Left forelimb (tissue), 1 donor: ENCODE data around the gene MLLT10.
"Not testable (repeated sequence)": the region's sequence is repeated elsewhere in the genome, so short reads cannot be mapped to it uniquely, and the experiment has no call there.

Experiments used
- DNase-seq: peaks from one replicate; pipeline ENCODE4 v3.0.0-alpha.2; 2018; ENCODE audit warnings: low spot score

MLLT10 gene

GRCh38 chr10:21584834-21585530 is 51.0 kb downstream of the MLLT10 start:
- DNase-seq: no peak

- DNase-seq: no peak
These were observed 53.4 kb downstream of the MLLT10 start for GRCh38 chr10:21587391-21587790.

GRCh38 chr10:21588159-21588558 is 54.1 kb downstream of the MLLT10 start:
- not testable (repeated sequence) for DNase-seq

- no peak for DNase-seq
These were observed 60.0 kb downstream of the MLLT10 start for GRCh38 chr10:21593986-21594385.

GRCh38 chr10:21599582-21599981 is 65.5 kb downstream of the MLLT10 start:
- DNase-seq: no peak

GRCh38 chr10:21600804-21601433 is 66.9 kb downstream of the MLLT10 start:
- DNase-seq: no peak

GRCh38 chr10:21602313-21602712 is 68.3 kb downstream of the MLLT10 start:
- no peak for DNase-seq

GRCh38 chr10:21603721-21604120 is 69.7 kb downstream of the MLLT10 start:
- no peak for DNase-seq

- DNase-seq: no peak
These were observed 70.6 kb downstream of the MLLT10 start for GRCh38 chr10:21604651-21605050.

- no peak for DNase-seq
These were observed 73.9 kb downstream of the MLLT10 start for GRCh38 chr10:21607907-21608306.

GRCh38 chr10:21614000-21614399 is 80.0 kb downstream of the MLLT10 start:
- DNase-seq: no peak

GRCh38 chr10:21617267-21617666 is 83.2 kb downstream of the MLLT10 start:
- DNase-seq: no peak

GRCh38 chr10:21623291-21623690 is 89.3 kb downstream of the MLLT10 start:
- no peak for DNase-seq

- DNase-seq: not testable (repeated sequence)
These were observed 90.4 kb downstream of the MLLT10 start for GRCh38 chr10:21624421-21624820.

- no peak for DNase-seq
These were observed 90.9 kb downstream of the MLLT10 start for GRCh38 chr10:21624951-21625350.

- no peak for DNase-seq
These were observed 91.7 kb downstream of the MLLT10 start for GRCh38 chr10:21625623-21626229.

GRCh38 chr10:21626457-21627161 is 92.6 kb downstream of the MLLT10 start:
- no peak for DNase-seq

- no peak for DNase-seq
These were observed 93.3 kb downstream of the MLLT10 start for GRCh38 chr10:21627331-21627730.

GRCh38 chr10:21628023-21628422 is 94.0 kb downstream of the MLLT10 start:
- no peak for DNase-seq

GRCh38 chr10:21628645-21629044 is 94.6 kb downstream of the MLLT10 start:
- DNase-seq: not testable (repeated sequence)

GRCh38 chr10:21634599-21635365 is 100.8 kb downstream of the MLLT10 start:
- DNase-seq: no peak

GRCh38 chr10:21637795-21638194 is 103.8 kb downstream of the MLLT10 start:
- DNase-seq: no peak
